ENCODE data around the gene CBLN3.

GRCh38 chr14:24401810-24402702 lies 27.4 kb downstream of the CBLN3 start:
- no peak for TF ChIP-seq TEAD4 (IDR thresholded peaks at IDR 0.05)
- no peak for TF ChIP-seq REST (IDR thresholded peaks at IDR 0.05; ENCODE audit: low read depth)
- no peak for TF ChIP-seq RAD21 (IDR thresholded peaks at IDR 0.05; ENCODE audit: low read depth)
- TF ChIP-seq CEBPB (IDR thresholded peaks at IDR 0.05), result no peak
- no peak for TF ChIP-seq EGR1 (IDR thresholded peaks at IDR 0.05)
- TF ChIP-seq YY1 (IDR thresholded peaks at IDR 0.05; ENCODE audit: low read depth), result no peak
